Uterus (tissue), 4 donors: ENCODE measurements around the gene BCL2L11. TPM values are rescaled to one million over a fixed set of nuclear protein-coding genes. Genes with fewer than 3 reads are reported as not detected.

Experiments used
- DNase-seq, 2 donors: peaks; one replicate each; pipeline ENCODE4 v3.0.0-alpha.2; 2019 to 2020
- H3K27ac ChIP-seq, 2 donors: fragments of 200-600 bp; sonication (generic); 1 replicate in 1 of 2; 2 replicates in 1 of 2; pipeline ENCODE4 v1.5.1; 2016 to 2018
- H3K27me3 ChIP-seq, 2 donors: fragments of 200-600 bp; sonication (generic); one replicate each; pipeline ENCODE4 v1.5.1; 2018 to 2019; ENCODE audit warnings: control low read depth in 1 of 2
- H3K36me3 ChIP-seq, 2 donors: fragments of 200-600 bp; sonication (generic); one replicate each; pipeline ENCODE4 v1.5.1; 2019; ENCODE audit warnings: control low read depth in 1 of 2
- H3K4me1 ChIP-seq, 2 donors: fragments of 200-600 bp; sonication (generic); one replicate each; pipeline ENCODE4 v1.5.1; 2018 to 2019; ENCODE audit warnings: control low read depth in 1 of 2
- H3K4me3 ChIP-seq, 2 donors: fragments of 200-600 bp; sonication (generic); 1 replicate in 1 of 2; 2 replicates in 1 of 2; pipeline ENCODE4 v1.5.1; 2018 to 2019; ENCODE audit warnings: mild to moderate bottlenecking in 1 of 2
- H3K9me3 ChIP-seq, 2 donors: fragments of 200-600 bp; sonication (generic); one replicate each; pipeline ENCODE4 v1.5.1; 2019; ENCODE audit warnings: control low read depth in 1 of 2
- CTCF ChIP-seq, 4 experiments: fragments of 200-600 bp in 2 of 4; fragments of 450-650 bp in 2 of 4; sonication (generic) in 2 of 4; IDR thresholded peaks; one replicate each; pipeline ENCODE4 v1.5.1; 2016 to 2019; ENCODE audit warnings: antibody characterized with exemption in 4 of 4, mild to moderate bottlenecking in 2 of 4, moderate library complexity in 1 of 4
- POLR2A ChIP-seq, 2 donors: fragments of 450-650 bp; IDR thresholded peaks; one replicate each; pipeline ENCODE4 v1.6.1; 2016; ENCODE audit warnings: antibody characterized with exemption in 2 of 2, mild to moderate bottlenecking in 1 of 2, moderate library complexity in 1 of 2
- intact Hi-C: fragments of 100-400 bp; cut with DNase I; formaldehyde crosslinking; loops from one replicate; pipeline ENCODE4 v1.15.1; 2023; ENCODE audit warnings: low total_unique reads
- total RNA-seq, 4 donors: library from RNA; depleted of rRNA in 3 of 4; stranded (reverse); fragments of >200 nt in 3 of 4; gene quantifications; one replicate each; pipeline versions ENCODE4 v1.1.0 to v1.2.4, GENCODE V29; 2014 to 2023
- donor health status: DM: yes; HTN: yes; CAD: no.

BCL2L11 gene
- total RNA-seq, 4 donors from 2014 or later: 2.0 to 21.8 (median 15.4) TPM

- DNase-seq: no peak
- intact Hi-C loops: no loop called here
Measured at GRCh38 chr2:111094691-111095090, 26.0 kb upstream of the BCL2L11 start.

GRCh38 chr2:111095434-111095833 is 25.3 kb upstream of the BCL2L11 start:
- Histone ChIP-seq H3K4me3 (no peak overlapping the region), H3K36me3 (no peaks in the 10 kb centered on the region), H3K27ac (no peak overlapping the region), H3K9me3 (no peaks in the 10 kb centered on the region), H3K4me1 (no peaks in the 10 kb centered on the region), H3K27me3 (no peaks in the 10 kb centered on the region)
- DNase-seq: no peak
- intact Hi-C loops: no loop called here
- TF ChIP-seq CTCF (IDR thresholded peaks at IDR 0.05): no peak
- TF ChIP-seq POLR2A (IDR thresholded peaks at IDR 0.05): no peak

More at GRCh38 chr2:111094691-111095090, 26.0 kb upstream of the BCL2L11 start:
- H3K9me3 ChIP-seq: no peaks in the 10 kb centered on the region
- H3K4me1 ChIP-seq: no peaks in the 10 kb centered on the region
- H3K36me3 ChIP-seq: no peaks in the 10 kb centered on the region
- no peaks in the 10 kb centered on the region for H3K27me3 ChIP-seq
- H3K27ac ChIP-seq: no peak overlapping the region
- H3K4me3 ChIP-seq: no peak overlapping the region
- TF ChIP-seq CTCF (IDR thresholded peaks at IDR 0.05) (no peak), POLR2A (IDR thresholded peaks at IDR 0.05) (no peak)

- Histone ChIP-seq H3K27ac (no peak overlapping the region), H3K4me1 (no peaks in the 10 kb centered on the region), H3K27me3 (no peaks in the 10 kb centered on the region), H3K9me3 (no peaks in the 10 kb centered on the region), H3K36me3 (no peaks in the 10 kb centered on the region), H3K4me3 (no peak overlapping the region)
- no peak for DNase-seq
- TF ChIP-seq POLR2A (IDR thresholded peaks at IDR 0.05) (no peak), CTCF (IDR thresholded peaks at IDR 0.05) (no peak)
- intact Hi-C loops: no loop called here
Measured at GRCh38 chr2:111099402-111099801, 21.3 kb upstream of the BCL2L11 start.

DNA sequence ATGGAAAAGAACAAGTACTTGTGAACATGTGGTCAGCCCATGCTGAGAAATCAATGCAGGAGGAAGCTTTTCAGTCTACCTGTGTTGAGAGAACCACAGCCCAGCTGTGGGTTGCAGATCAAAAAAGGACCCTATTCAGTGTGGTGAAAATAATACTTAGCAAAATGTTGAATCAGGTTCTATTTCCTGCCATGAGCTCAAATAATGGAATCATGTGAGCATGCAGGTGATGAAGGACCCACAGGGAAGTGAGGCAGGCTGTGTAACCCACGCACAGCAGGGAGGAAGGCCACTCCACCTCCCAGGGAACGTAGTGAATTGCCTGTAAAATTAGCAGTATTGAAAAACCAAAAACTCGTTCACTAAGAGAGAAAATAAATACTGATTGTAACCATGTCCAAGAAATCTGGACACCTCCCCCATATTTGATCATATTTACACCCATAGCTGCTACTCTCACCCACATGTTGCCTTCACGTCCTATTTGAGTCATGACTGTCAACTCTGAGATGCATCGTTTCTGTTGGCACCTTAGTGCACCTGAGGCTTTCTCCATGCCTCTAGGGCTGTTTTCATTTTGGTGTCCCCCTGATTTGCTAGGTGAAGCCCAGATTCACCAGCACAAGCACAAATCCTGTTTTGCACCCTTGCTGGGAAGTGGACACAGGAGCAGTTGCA is 20.5 kb upstream of the BCL2L11 start:
- TF ChIP-seq CTCF (IDR thresholded peaks at IDR 0.05): no peak
- no peak for TF ChIP-seq POLR2A (IDR thresholded peaks at IDR 0.05)
- Histone ChIP-seq H3K4me3 (no peak overlapping the region), H3K27ac (no peak overlapping the region), H3K9me3 (no peaks in the 10 kb centered on the region), H3K36me3 (no peaks in the 10 kb centered on the region), H3K4me1 (no peaks in the 10 kb centered on the region), H3K27me3 (no peaks in the 10 kb centered on the region)
- intact Hi-C loops: no loop called here
- no peak for DNase-seq

- no peak for DNase-seq
- Histone ChIP-seq H3K9me3 (no peaks in the 10 kb centered on the region), H3K27me3 (no peaks in the 10 kb centered on the region), H3K4me3 (no peak overlapping the region), H3K4me1 (no peaks in the 10 kb centered on the region), H3K27ac (no peak overlapping the region), H3K36me3 (no peaks in the 10 kb centered on the region)
- no peak for TF ChIP-seq POLR2A (IDR thresholded peaks at IDR 0.05)
- TF ChIP-seq CTCF (IDR thresholded peaks at IDR 0.05): no peak
- intact Hi-C loops: no loop called here
Measured at GRCh38 chr2:111100765-111101162, 19.9 kb upstream of the BCL2L11 start.
